ENCODE data around the gene HELZ2.

The HELZ2 gene

DNA sequence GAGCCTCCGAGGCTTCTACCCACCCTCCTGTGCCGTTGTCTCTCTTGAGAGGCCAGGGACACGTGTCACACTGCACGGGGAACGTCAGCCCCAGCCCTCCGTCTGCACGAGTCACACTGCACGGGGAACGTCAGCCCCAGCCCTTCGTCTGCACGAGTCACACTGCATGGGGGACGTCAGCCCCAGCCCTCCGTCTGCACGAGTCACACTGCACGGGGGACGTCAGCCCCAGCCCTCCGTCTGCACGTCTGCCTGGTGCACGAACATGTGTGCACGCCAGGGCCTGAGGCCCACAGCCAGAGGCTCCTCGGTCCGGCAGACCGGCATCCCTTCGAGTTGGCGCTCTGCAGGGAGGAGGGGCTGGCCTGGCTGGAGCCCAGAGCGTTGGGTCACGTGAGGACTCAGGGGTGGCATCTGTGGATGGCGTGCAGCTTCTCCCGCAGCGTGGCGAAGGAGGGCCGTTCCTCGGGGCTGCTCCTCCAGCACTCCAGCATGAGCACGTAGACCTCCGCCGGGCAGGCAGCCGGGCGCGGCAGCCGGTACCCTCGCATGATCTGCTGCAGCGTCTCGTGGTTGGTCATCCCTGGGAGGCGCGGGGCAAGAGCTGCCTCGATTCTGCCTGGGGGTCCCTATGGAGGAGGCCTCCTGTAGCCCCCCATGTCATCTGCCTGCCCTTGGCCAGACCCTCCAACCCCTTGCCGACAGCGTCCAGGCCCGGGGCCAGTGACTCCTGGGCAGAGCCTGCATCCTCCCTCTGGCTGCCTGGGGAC, 33.4 kb downstream of the HELZ2 start:
- TF ChIP-seq, protein P1, sequence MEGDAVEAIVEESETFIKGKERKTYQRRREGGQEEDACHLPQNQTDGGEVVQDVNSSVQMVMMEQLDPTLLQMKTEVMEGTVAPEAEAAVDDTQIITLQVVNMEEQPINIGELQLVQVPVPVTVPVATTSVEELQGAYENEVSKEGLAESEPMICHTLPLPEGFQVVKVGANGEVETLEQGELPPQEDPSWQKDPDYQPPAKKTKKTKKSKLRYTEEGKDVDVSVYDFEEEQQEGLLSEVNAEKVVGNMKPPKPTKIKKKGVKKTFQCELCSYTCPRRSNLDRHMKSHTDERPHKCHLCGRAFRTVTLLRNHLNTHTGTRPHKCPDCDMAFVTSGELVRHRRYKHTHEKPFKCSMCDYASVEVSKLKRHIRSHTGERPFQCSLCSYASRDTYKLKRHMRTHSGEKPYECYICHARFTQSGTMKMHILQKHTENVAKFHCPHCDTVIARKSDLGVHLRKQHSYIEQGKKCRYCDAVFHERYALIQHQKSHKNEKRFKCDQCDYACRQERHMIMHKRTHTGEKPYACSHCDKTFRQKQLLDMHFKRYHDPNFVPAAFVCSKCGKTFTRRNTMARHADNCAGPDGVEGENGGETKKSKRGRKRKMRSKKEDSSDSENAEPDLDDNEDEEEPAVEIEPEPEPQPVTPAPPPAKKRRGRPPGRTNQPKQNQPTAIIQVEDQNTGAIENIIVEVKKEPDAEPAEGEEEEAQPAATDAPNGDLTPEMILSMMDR (IDR thresholded peaks at IDR 0.05; ENCODE audit: low read depth, low read length): no peak
- H3K4me3 ChIP-seq (ENCODE audit: low read depth, low read length): no peak overlapping the region

DNA sequence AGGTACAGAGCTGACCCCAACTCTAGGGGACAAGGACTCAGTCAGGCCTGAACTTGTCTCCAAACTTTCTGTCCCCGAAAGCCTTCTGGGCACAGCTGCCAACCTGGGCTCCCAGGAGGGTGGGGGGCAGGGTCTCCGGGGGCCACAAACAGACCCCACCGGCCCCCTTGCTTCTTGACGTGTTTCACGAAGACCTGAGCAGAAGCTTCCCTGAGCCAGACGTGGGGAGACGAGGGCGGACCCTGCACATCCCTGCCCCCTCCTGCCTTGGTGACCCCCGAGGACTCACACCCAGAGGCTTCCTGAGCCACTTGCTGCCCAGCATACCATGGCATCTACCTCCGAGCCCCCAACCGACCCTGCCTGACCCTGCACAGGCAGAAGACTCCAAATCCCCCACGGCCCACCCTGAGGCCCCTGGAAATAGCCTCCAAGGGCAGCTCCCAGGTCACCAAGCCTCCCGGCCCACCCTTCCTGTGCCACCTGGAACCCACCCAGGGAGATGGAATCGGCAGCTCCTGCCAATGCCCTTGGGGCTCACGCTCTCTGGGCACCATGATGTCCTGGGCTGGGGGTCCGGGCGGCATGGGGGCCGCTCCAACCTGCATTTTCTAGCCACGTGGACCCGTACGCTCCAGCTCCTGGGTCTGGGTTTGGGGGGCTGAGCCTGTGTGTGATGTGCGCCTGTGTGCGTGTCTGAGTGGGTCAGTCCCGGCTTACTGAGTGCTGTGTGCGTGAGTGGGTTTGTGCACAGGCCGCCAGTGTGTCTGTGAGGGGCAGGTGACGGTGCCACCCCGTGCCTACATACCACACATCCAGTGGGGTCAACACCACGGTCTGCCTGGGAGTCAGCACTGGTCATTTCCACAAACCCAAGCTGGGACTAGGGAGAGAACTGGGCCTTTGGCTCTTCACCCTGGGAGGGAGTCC, 34.3 kb downstream of the HELZ2 start:
- no peak overlapping the region for H3K4me3 ChIP-seq (ENCODE audit: low read depth, low read length)
- TF ChIP-seq, protein P1 (IDR thresholded peaks at IDR 0.05; ENCODE audit: low read depth, low read length): no peak

DNA sequence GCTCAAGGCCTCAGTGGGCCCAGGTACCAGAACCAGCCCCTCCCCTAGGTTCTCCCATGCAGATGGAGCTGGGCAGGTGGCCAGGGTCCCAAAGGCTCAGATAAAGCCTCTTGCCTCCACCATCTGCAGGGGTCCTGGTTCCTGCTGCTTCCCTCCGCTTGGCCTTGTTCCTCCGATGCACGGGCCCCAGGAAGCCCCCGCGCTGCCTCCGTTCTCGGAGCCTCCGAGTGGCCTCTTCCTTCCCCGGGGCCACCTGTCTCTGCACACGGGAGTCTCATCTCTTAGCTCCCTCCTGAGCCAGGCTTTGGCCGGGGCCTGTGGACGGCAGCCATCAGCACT, 35.0 kb downstream of the HELZ2 start:
- TF ChIP-seq, protein P1 (IDR thresholded peaks at IDR 0.05; ENCODE audit: low read depth, low read length): no peak
- no peak overlapping the region for H3K4me3 ChIP-seq (ENCODE audit: low read depth, low read length)

DNA sequence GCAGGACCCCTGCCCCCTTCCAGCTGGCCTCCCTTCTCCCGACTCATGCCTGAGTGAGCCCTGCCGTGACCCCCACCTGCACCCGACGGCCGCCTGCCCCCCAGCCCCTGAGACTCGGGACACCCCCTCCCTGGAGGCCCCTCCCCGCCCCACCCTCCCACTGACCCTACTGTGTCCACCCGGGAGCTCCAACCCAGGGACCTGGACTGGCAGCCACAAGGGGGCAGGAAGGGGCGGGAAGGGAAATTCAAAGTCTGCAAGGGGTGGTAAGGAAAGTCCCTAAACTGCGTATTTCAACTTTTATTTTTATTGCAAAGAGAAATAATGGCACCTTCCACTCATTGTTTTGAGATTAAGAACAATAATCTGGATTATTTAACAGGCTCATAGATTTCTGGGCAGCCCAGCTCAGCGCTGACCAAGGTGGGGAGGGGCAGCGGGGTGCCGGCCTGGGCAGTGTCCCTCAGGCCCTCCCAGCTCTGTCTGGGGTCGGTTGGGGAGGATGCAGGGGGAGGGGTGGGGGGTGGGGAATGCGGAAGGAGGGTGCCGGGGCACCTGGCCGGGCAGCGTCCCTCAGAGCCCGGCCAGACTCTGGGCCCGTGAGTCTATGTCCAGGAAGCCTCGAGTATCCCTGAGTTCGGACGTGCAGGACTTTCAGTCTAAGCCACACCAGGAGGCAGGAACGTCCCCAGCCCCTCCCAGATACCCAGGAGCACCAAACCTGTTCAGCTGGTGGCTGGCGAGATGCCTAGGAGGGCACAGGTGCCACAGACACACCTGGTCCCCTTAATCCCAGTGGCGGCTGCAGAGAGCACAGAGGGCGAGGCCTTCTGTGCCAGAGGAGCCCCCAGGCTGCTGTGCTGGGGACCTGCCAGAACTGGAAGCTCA, 35.6 kb downstream of the HELZ2 start:
- TF ChIP-seq, protein P1 (IDR thresholded peaks at IDR 0.05; ENCODE audit: low read depth, low read length): no peak
- H3K4me3 ChIP-seq (ENCODE audit: low read depth, low read length): 0 out of 2 replicates have a peak overlapping the region, but pooled peaks have one; percentile 10

DNA sequence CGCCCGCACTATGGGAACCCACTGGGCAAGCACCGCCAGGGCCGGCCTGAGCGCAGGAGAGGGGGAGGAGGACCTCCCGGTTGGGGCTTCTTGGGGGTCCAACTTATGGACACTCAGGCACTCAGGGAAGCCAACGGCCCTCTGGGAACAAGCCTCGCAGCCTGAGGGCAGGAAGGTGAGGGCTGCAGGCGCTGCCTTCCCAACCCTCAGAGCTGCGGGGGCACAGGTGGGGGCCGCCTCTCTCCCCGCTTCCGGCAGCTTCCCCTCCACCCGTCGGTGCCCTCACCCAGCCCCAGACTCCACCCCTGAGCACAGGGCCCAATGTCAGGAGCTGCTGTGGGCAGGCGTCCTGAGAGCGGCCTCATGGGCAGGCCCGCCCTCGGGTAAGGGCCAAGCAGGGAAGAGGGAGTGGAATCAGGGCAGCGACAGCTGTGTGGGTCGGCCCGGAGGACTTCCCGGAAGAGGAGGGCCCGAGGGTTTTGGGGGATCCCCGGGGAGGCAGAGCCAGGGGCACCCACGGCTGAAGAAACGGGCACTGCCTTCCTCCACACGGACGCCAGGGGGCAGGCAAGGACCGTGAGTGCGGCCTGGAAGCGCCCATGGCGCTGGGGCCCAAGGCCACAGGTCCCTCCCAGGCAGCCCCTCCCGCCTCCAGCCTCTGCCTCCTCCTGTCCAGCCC, 36.4 kb downstream of the HELZ2 start:
- TF ChIP-seq, protein P1 (IDR thresholded peaks at IDR 0.05; ENCODE audit: low read depth, low read length): peak; percentile 83
- 0 out of 2 replicates have a peak overlapping the region, but pooled peaks have one; percentile 10 for H3K4me3 ChIP-seq (ENCODE audit: low read depth, low read length)

DNA sequence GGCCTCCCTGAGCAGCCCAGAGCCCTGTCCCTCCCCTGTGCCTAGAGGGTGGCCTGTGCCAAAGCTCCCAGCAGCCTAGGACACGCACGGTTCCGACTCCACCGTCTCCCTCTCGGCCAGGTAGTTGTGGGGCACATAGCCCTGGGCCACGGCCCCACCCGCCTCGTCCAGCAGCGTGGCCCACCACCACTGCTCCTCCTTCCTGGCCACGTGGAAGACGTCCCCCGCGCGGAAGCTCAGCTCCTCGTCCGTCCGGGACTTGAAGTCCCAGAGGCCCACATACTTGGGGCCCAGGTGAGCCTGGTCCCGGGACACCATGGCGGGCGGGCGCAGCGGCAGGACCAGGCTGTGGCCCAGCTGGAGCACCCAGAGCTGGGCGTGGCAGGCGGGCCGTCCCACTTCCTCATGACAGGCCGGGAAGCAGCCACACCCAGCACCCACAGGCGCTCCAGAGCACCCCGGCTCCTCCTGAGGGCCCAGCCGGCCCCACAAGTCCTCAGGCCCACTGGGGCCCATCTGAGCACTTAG, 37.0 kb downstream of the HELZ2 start, which contains the start of gene PTK6:
Gene PTK6 (minus strand): TSS at position 380 of the 528 bp plus-strand sequence. CDS start 62 bp downstream, at position 318.
- 0 out of 2 replicates have a peak within 1 kb of the TSS, but pooled peaks have one; percentile 10 for H3K4me3 ChIP-seq (ENCODE audit: low read depth, low read length)
- TF ChIP-seq, protein P1 (IDR thresholded peaks at IDR 0.05; ENCODE audit: low read depth, low read length): no peak
